Erythroblast (primary cell): ENCODE data around the gene AGBL4.

Source experiments
- DNase-seq, 2 experiments: peaks; one replicate each; lab custom pipeline; 2025; lab: John Stamatoyannopoulos, UW
- GATA1 ChIP-seq: IDR thresholded peaks from 2 replicates; pipeline ENCODE4 v1.6.1; 2011; ENCODE audit warnings: low read depth, mild to moderate bottlenecking, control low read depth, low read length, moderate library complexity
- POLR2A ChIP-seq: IDR thresholded peaks from 2 replicates; pipeline ENCODE4 v1.6.1; 2011; ENCODE audit warnings: mild to moderate bottlenecking, low read length

The AGBL4 gene

DNA sequence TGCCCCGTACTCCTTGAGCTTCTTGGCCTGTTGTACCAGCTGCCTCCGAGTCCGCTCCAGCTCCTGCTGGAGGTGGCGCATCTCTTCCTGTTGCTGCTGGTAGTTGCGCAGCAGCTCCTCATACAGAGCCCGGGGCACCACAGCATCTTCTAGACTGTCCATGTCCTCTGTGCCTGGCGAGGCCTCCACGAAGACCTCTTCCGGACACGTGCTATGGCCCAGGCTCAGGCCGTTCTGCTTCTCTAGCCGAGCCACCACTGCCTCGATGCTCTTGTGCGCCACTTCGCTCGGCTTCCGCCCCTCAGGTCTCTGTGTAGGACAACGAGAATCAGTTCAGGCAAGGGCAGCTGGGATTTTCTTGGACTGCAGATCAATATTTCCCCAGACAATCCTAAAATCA, 1264.8 kb downstream of the AGBL4 start:
- TF ChIP-seq POLR2A (no peak), GATA1 (no peak)
- no peak for DNase-seq

- TF ChIP-seq POLR2A (no peak), GATA1 (no peak)
- DNase-seq: no peak
These were observed 1266.4 kb downstream of the AGBL4 start for GRCh38 chr1:48757363-48757762.

DNA sequence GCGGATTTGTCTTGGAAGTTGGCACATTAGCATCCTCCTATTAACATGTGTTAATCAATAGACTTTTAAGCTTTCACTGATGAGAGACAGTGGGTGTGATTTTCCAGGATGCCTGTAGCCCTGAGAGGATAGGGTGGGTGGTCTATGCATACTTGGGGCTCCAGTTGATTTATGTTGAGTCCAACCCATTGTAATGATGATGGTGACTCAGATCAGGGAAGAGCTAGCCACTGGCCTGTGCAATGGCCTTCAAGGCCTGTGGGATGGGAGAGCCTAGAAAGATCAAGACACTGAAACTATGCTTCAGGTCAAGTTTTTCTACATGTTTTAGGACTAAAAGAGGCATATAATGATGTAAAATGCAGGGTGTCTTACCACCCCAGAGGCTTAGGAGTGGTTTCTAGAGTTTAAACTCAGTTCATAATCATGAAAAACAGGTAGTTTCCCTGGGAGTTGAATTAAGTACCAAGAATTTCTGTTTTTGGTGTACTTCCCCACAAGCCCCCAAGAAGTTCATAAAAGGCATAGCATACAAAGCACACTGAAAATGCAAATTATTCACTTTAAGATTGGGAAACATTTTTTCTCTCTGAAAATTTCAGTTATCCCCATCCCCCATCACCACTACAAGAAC, 1267.0 kb downstream of the AGBL4 start:
- TF ChIP-seq POLR2A (no peak), GATA1 (no peak)
- DNase-seq: no peak

GRCh38 chr1:48753293-48753692, 1270.5 kb downstream of the AGBL4 start:
- TF ChIP-seq GATA1: no peak
- TF ChIP-seq POLR2A: no peak

DNA sequence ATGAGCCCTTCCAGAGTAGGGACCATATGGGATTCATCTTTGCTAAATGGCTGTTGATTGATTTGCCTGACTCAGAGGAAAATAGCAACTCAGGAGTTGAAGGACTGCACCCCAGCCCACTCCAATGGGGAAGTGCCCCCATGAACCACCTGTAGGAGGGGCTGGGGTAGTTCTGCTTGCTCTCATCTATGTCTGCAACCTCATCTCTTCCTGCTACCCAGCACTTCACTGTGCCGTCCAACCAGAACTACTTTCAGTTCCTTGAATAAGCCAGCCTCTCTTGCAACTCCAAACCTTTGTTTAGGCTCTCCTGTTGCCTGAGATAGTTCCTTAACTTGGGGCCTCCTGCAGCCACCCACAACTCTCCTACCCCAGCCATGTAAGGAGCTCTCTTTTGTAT, 1273.6 kb downstream of the AGBL4 start:
- DNase-seq: no peak

More at GRCh38 chr1:48753293-48753692, 1270.5 kb downstream of the AGBL4 start:
- no peak for DNase-seq

DNA sequence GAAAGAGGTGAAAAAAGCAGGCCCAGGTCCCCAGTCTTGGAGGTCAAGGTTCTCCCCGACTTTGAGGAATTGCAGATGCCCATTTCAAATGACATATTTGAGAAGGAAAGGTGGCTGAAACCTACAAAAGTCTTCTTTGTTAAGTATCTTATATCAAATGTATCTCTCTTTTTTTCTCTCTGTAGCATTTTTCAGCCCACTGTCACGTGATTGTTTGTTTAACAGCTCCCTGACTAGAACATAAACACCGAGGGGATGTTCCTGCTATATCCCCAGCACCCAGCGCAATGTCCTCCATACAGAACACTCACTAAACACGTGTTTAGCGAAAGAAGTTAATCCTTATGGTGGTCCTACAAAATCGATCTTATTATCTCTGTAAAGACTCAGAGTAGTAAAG, 1274.7 kb downstream of the AGBL4 start:
- DNase-seq: no peak
- TF ChIP-seq POLR2A: no peak
- no peak for TF ChIP-seq GATA1

More for the DNA sequence above, 1273.6 kb downstream of the AGBL4 start:
- TF ChIP-seq POLR2A (no peak), GATA1 (no peak)

DNA sequence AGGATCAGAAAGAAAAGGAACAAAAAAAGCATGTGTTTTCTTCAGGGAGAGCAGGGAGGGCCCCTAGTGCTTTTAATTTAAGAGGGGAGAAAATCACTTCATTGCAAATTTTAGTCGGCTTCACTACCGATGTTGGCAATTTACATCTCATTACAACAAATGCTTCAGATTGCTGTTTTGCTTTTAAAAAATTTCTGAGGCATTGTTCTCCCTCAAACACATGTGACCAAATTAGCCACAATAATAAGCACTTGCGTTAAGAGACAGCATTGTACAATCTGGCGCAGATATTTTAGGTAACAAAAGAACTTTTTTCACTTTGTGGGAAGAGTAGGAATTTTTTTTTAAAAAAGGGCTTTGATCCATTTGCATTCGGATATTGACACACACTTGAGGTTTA, 1276.8 kb downstream of the AGBL4 start:
- DNase-seq: no peak
- TF ChIP-seq GATA1 (no peak), POLR2A (no peak)

DNA sequence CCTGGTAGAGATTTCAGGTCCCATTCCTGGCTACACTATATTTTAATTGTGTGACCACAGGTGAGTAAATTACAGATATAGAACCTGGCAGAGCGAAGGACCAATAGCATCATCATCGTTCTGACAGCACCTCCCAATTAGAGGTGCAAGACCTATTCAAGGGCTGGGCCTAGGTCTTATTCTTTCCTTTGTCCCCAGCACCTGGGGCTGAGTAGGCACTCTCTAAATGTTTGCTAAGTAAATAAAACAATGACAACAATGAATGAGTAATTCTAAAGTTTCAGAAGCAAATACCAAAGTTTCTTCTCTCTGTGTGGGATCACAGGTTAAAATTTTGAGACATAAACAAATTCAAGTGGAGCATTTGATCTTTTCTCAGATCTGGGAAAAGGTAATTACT, 1279.7 kb downstream of the AGBL4 start:
- no peak for DNase-seq
- TF ChIP-seq POLR2A (no peak), GATA1 (no peak)

DNA sequence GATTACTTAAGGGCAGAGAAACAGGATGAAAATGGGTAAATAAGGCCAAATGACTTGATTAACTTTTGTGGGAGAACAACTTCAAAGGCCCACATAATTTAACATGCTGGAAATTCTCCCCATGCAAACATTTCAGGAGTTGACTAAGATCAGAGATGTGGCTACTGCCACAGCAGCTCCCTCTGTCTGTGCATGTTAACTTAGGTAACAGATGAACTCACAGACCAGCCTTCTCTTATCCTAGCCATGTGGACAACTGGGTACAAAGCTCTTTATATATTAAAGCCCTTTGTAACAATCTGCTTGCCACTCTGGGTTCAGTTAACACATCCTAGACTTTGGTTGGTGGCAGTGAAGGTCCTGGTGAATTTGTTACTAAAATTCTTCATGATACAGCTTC, 1280.3 kb downstream of the AGBL4 start:
- DNase-seq: no peak
- TF ChIP-seq GATA1: no peak
- TF ChIP-seq POLR2A: no peak

DNA sequence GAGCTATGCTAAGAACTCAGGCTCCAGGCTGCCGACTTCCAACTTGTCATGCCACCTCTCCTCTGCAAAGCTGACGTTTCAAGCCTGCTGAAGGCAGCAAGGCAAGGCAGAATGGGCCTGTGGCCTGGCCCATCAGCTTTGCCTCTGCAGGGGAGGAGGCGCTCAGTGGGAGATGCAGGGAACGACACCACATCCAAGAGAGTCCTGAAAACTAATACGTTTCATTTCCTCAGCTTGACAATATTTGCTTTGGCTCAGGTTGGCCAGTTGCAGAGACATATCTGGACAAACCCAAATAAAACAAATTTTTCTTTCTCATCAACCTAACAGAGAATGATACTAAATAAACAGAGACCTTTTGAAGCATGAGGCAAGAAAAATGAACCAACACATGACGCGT, 1282.4 kb downstream of the AGBL4 start:
- TF ChIP-seq GATA1 (no peak), POLR2A (no peak)
- DNase-seq: no peak

DNA sequence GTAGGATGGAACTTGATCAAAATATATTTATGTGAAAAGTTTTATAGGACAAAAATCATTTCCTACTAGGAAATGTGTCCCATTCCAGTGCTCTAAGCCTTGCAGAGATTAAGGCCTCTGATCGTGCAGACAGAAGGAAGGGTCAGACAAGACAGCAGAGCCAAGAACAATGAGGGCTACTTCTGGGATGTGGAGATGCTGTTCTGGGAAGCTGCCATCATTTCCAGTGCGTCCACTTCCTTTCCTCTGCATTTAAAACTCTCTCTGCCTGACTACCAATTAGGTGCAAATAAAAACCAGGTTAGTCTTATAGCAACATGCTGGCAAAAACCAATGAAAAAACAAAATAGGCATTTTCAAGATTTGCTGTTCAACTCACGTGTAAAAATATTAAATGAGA, 1283.1 kb downstream of the AGBL4 start:
- TF ChIP-seq POLR2A (no peak), GATA1 (no peak)

GRCh38 chr1:48739091-48739490, 1284.7 kb downstream of the AGBL4 start:
- no peak for DNase-seq
- TF ChIP-seq POLR2A (no peak), GATA1 (no peak)

More for the DNA sequence above, 1283.1 kb downstream of the AGBL4 start:
- no peak for DNase-seq

- DNase-seq: no peak
- no peak for TF ChIP-seq GATA1
- TF ChIP-seq POLR2A: no peak
These were observed 1285.4 kb downstream of the AGBL4 start for GRCh38 chr1:48738356-48738755.

GRCh38 chr1:48735796-48736195, 1288.0 kb downstream of the AGBL4 start:
- TF ChIP-seq POLR2A (no peak), GATA1 (no peak)
- DNase-seq: no peak
